ENCODE data around the gene CCL16.

The CCL16 gene

DNA sequence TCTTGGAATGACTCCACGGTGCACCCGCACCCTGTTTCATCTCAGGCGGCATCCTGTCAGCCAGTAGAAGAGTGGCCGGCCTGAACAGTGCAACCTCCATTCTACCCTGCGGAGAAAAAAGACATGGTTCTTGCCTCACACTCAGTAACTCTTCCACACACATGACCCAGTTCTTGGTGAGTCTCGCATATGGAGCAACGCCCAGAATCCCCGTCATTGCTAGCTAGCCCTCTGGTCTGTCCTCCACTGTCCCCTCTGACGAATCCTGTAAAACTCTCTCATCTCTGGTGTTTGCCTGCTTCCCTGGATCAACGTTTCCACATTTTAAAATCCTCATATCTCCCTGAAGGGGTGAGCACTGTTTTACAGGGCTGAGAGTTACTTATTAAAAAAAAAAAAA, 46.5 kb downstream of the CCL16 start:
- DNase-seq, result no peak

DNA sequence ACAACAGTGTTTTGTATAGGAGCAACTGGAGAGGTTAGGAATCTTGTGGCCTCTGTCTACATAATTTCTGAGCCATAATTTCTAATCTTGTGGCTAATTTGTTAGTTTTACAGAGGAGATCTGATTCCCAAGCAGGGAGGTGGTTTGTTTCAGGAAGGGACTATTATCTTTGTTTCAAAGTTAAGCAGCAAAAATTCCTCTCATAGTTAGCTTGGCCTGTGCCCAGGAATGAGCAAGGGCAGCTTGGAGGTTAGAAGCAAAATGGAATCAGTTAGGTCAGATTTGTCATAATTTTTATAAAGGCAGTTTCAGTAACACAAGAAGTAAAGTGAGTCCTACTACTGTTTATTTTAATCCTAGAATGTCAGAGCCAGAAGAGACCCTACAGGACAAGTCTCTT, 48.7 kb downstream of the CCL16 start:
- no peak for DNase-seq

DNA sequence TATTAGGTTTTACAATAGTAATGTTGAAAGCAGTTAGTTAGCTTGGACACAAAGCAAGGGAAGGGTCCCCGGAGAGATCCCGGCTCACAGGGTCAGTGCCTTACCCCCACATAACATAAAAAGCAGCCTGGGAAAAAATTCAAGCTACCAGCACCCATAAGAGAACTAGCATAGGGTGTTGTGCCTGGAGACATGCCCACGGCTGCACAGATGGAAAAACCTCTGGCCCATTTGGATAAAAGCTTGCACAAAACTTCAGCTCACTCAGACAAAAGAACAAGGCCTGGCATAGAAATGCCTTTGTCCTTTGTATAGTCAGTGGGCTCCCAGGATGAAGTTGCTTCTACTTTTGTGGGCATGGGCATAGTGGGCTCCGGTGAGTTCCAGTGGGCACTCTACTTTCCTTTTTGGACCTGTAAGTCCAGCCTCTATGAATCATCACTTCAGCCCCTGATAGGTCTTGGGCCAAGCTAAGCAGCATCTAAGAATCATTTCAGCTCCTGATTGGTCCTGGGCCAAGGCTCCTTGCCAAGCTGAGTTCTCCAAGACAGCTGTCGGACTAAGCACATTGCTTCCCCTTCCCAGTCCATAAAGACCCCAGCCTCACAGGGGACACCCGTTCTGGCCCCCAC, 49.4 kb downstream of the CCL16 start:
- no peak for DNase-seq

DNA sequence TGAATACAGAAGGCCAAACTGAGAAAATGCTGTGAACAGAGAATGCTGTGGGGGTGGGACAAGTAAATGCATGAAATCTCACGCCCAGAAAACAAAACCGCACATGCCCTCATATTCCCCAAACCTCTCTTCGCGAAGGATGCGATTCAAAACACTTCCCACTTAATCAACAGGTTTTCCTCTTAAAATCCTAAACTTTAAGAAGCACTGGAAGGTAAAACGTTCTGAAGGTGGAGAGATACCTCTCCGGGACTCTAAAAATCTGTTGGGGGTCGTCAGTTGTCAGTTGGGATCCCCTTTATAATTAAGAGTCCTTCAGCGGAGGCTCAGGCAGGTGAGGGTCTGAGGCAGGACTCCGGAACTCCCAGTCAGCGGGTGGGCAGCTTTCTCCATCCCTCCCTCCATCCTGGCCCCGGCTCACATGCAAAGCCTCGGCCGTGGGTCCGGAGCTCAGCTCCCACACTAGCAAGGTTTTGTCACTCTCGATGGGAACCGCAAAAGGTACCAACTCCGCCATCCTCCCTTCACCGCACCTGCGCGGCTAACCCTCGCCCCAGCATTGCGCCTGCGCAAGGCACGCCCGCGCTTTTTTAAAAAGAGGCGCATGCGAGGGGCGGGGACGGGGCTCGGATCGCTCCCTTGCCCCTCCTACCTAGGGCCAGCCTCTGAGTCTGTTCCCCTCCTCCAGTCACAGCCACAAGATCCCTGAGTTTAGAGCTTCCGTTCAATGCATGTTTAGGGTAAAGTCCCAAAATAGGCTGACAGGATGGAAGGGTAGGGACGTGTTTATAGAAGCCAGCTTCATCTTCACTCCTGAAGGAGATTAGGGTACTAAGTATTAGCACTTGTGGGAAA, 50.9 kb downstream of the CCL16 start, which contains the start of gene RDM1:
RDM1 (minus strand) TSS at position 563 of the 855 bp plus-strand sequence; CDS start at position 517, 46 bp downstream.
- DNase-seq, result peak; percentile 95

DNA sequence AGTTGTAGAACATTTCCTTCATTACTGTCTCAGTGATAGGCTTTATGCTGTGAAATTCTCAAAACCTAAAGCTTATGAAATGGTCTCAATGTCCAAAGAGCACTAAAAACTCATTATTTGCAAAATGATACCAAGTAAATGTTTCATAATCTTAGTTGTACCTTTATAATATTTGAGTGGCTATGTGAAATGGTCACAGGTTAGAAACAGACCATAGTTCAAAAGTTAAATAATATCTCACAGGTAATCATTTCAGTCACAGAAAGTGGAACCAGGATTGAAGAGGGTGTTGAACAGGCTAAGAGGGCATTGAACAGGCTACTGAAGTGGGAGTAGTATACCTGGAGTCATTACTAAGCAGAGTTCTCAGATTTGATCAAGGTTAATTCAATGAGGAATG, 53.6 kb downstream of the CCL16 start:
- DNase-seq, result no peak

Measured in NCI-H82 (cell line).